ENCODE measurements around the gene TRERF1. TPM values are rescaled to one million over a fixed set of nuclear protein-coding genes. Genes with fewer than 3 reads are reported as not detected.
A peak's percentile ranks its signal among the peaks of the same experiment; 100 is the strongest.

The TRERF1 gene
- total RNA-seq, 2 donors from 2014 or later: 9.5 to 34.8 TPM

DNA sequence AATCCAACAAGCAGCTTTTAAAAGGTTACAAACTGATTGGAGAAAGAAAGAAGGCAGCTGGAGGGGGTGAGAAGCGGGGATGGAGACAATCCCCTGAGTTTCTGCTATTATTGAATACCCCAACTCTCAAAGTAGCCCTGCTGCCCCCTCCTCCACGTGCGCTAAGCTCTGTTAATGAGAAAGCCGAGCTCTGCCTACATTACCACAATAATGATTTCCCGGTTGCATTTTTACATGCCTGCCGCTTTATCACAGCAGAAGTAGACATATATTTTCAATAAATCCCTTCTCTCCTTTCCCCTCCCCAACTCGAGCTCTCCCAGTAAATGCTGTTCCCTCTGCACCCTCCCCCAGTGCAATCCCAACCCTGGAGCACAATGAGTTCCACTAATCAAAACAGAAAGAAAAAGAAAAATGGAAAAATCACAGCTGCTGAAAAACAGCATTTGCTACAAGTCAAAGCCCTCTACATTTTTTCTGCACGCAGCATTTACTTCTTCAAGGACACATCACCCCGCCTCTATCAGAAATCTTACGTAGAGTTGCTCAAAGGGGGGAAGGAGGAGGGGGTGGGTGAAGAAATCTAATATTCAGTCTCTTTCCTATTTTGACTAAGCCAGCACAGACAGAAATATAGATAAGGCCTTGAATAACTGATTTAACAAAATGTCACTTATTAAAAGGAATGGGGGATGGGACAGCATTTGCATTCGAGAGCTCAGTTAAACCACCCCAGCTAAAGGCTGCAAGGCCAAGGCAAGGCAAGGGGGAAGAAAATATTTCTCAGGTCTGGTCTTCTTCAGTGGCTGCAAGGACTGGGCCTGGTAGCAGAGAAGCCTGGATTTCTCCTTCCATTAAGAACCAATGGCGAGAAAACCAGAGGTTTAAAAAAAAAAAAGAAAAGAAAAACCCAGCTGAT is 10.7 kb downstream of the TRERF1 start:
- H3K36me3 ChIP-seq: no peaks in the 10 kb centered on the region
- no peaks in the 10 kb centered on the region for H3K27me3 ChIP-seq (replicated peaks; ENCODE audit: insufficient read depth)
- H3K4me3 ChIP-seq: no peak overlapping the region
- no peaks in the 10 kb centered on the region for H3K9me3 ChIP-seq
- peak overlapping the region; percentile 38 to 67 for H3K27ac ChIP-seq
- TF ChIP-seq POLR2AphosphoS5 (IDR thresholded peaks at IDR 0.05) (no peak), POLR2A (IDR thresholded peaks at IDR 0.05) (no peak)
- TF ChIP-seq, protein P1, sequence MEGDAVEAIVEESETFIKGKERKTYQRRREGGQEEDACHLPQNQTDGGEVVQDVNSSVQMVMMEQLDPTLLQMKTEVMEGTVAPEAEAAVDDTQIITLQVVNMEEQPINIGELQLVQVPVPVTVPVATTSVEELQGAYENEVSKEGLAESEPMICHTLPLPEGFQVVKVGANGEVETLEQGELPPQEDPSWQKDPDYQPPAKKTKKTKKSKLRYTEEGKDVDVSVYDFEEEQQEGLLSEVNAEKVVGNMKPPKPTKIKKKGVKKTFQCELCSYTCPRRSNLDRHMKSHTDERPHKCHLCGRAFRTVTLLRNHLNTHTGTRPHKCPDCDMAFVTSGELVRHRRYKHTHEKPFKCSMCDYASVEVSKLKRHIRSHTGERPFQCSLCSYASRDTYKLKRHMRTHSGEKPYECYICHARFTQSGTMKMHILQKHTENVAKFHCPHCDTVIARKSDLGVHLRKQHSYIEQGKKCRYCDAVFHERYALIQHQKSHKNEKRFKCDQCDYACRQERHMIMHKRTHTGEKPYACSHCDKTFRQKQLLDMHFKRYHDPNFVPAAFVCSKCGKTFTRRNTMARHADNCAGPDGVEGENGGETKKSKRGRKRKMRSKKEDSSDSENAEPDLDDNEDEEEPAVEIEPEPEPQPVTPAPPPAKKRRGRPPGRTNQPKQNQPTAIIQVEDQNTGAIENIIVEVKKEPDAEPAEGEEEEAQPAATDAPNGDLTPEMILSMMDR (IDR thresholded peaks at IDR 0.05): no peak
- intact Hi-C loops (cut with DNase I): no loop called here
- H3K4me1 ChIP-seq (replicated peaks): peaks cover 2% of the 10 kb centered on the region
- WGBS: 55% methylated on average over 12 of the region's 12 CpGs
- DNase-seq (ENCODE audit: low spot score): no peak

DNA sequence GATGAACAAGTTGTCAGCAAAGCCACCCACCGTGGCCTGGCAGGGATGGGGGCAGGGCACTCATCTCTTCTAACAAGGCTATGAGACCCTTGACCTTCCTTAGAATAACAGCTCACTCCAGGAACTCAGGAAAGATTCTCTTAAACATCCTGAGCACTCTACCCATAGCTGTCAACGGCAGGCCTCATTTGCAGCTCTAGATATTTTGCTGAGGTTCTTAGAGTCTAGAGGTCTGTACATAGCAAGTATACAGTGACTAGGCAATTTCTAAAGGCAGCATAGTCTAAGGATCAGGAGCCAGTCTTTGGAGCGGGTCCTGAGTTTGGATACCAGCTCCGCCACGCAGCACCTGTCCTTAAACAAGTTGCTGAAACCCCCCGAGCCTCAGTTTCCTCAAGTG is 11.7 kb downstream of the TRERF1 start:
- Histone ChIP-seq H3K27ac (peak overlapping the region; percentile 38 to 67), H3K36me3 (no peaks in the 10 kb centered on the region), H3K9me3 (no peaks in the 10 kb centered on the region), H3K4me3 (no peak overlapping the region), H3K4me1 (replicated peaks) (peaks cover 2% of the 10 kb centered on the region), H3K27me3 (replicated peaks; ENCODE audit: insufficient read depth) (no peaks in the 10 kb centered on the region)
- 77% methylated on average over 6 of the region's 6 CpGs for WGBS
- no peak for TF ChIP-seq POLR2AphosphoS5 (IDR thresholded peaks at IDR 0.05)
- no peak for TF ChIP-seq POLR2A (IDR thresholded peaks at IDR 0.05)
- TF ChIP-seq, protein P1 (IDR thresholded peaks at IDR 0.05): no peak
- DNase-seq (ENCODE audit: low spot score): no peak
- intact Hi-C loops (cut with DNase I): no loop called here

DNA sequence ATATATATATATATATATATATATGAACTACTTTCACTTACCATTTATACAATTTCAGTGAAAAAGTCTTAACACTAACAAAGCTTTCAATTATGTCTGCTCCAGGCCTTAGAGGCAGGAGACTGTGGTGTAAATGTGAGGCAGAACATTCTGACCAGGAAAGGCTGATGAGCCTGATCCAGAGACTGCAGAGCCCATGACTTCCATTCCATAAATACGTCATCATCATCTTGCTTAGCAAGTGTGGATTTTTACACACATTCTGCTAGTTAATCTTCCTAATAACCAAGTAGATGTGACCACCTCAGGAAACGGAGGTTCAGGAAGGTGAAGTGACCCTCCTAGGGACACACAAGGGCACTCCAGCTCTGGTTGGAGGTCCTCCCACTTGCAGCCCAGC is 14.9 kb downstream of the TRERF1 start:
- TF ChIP-seq, protein P1 (IDR thresholded peaks at IDR 0.05): no peak
- Histone ChIP-seq H3K27me3 (replicated peaks; ENCODE audit: insufficient read depth) (no peaks in the 10 kb centered on the region), H3K36me3 (no peaks in the 10 kb centered on the region), H3K27ac (no peak overlapping the region), H3K4me3 (no peak overlapping the region), H3K4me1 (replicated peaks) (no peaks in the 10 kb centered on the region), H3K9me3 (no peaks in the 10 kb centered on the region)
- DNase-seq (ENCODE audit: low spot score): no peak
- intact Hi-C loops (cut with DNase I): no loop called here
- 82% methylated on average over 2 of the region's 2 CpGs for WGBS

DNA sequence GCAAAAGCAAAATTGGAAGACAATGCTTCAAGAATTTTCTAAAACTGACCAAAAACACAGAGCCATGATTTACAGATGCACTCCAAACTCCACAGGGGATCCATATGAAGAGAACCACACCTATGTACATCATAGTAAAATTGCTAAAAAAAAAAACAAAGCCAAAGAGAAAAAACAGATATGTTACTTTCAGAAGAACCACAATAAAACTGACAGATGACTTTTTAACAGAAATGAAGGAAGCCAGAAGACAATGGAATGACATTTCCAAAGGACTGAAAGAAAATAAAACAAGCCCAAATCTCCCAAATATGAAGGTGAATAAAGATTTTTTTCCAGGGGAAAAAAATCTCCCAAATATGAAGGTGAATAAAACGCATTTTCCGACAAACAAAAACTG is 17.5 kb downstream of the TRERF1 start:
- Histone ChIP-seq H3K27me3 (replicated peaks; ENCODE audit: insufficient read depth) (no peaks in the 10 kb centered on the region), H3K36me3 (no peaks in the 10 kb centered on the region), H3K4me3 (no peak overlapping the region), H3K9me3 (no peaks in the 10 kb centered on the region), H3K27ac (no peak overlapping the region), H3K4me1 (replicated peaks) (no peaks in the 10 kb centered on the region)
- no peak for TF ChIP-seq POLR2AphosphoS5 (IDR thresholded peaks at IDR 0.05)
- TF ChIP-seq, protein P1 (IDR thresholded peaks at IDR 0.05): no peak
- TF ChIP-seq POLR2A (IDR thresholded peaks at IDR 0.05): no peak
- intact Hi-C loops (cut with DNase I): no loop called here
- WGBS: 100% methylated on average over 2 of the region's 2 CpGs
- no peak for DNase-seq (ENCODE audit: low spot score)

DNA sequence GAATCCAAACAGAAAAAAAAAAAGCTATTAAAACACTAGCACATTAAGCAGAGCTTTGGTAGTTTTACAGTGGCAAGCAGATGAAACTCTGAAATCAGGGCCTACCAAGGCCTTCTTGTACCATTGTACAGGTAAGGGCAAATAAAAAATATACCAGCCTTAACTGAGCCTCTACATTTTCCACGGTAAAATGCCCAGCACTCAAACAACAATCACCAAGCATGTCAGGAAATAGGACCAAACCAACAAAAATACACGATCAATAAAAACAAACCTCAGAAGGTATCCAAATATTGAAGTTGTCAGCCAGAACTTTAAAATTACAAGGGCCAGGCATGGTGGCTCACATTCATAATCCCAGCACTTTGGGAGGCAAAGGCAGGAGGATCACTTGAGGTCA is 18.3 kb downstream of the TRERF1 start:
- intact Hi-C loops (cut with DNase I): no loop called here
- 98% methylated on average over 2 of the region's 2 CpGs for WGBS

More for the DNA sequence above, 18.3 kb downstream of the TRERF1 start:
- H3K9me3 ChIP-seq: no peaks in the 10 kb centered on the region
- H3K27me3 ChIP-seq (replicated peaks; ENCODE audit: insufficient read depth): no peaks in the 10 kb centered on the region
- no peak for TF ChIP-seq POLR2AphosphoS5 (IDR thresholded peaks at IDR 0.05)
- TF ChIP-seq POLR2A (IDR thresholded peaks at IDR 0.05): no peak
- H3K4me3 ChIP-seq: no peak overlapping the region
- H3K27ac ChIP-seq: no peak overlapping the region
- no peak for DNase-seq (ENCODE audit: low spot score)
- H3K4me1 ChIP-seq (replicated peaks): no peaks in the 10 kb centered on the region
- H3K36me3 ChIP-seq: no peaks in the 10 kb centered on the region

Data from prostate gland (tissue), 2 donors.